NCI-H187 (cell line): ENCODE results near the gene TP53BP2.
"Not testable (repeated sequence)": the region's sequence is repeated elsewhere in the genome, so short reads cannot be mapped to it uniquely, and the experiment has no call there.

Source experiments
- DNase-seq, 2 experiments: peaks; one replicate each; lab custom pipeline; 2025; lab: John Stamatoyannopoulos, UW

TP53BP2 gene

DNA sequence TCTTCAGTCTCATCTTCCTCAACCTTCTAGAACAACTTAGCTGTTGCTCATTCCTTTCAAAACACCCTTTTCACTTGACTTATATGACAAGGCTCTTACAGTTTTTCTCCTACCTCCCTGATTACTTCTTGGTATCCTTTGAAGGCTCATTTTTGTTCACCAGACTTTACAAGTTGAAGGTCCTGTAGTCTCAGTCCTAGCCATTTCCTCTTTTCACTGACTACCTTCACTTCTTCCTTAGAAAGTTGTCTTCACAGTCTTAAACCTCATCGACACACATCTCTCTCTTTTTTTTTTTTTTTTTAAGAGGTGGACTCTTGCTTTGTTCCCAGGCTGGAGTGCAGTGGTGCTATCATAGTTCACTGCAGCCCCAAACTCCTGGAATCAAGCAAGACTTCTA lies 6.6 kb upstream of the TP53BP2 start:
- no peak for DNase-seq

DNA sequence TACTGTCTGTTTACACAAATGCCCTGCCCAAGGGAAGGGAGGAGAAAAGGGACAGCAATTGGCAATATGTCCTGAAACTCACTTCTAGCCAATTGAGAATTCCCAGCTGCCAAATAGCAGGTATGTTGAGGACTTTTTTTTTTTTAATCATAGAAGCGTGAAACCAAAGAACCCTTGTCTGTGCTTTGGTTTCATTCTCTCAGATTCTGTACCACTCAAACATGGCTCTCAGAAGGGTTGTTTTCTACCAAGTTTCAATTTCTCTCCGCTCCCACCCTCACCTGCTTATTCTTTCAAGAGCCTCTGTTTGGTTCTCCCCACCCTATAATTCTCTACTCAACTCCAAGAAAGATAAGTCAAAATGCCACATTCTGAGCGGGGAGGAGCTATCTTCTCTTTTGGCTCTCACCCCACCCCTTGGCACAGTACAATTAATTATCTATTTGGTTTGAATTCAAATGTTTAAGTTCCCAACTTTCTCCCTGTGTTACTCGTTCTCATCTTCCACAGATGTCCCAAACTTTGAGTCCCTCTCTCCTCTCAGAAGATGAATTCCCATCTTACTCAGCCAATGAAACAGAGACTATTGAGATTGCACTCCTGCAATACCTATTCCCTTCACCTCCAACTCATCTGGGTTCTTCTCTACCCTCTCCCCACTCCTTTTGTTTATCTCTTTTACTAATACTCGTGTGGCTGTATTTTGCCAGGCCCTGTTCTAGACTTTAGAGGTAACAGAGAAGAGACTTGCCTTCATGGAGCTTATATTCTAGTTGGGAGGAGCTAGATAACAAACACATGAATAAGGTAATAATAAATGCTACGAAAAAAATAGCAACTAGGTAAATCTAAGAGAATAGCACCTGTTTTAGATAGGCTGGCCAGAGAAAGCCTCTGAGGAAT lies 3.9 kb upstream of the TP53BP2 start:
- DNase-seq: peak in 1 of 2 experiments; percentile 53

DNA sequence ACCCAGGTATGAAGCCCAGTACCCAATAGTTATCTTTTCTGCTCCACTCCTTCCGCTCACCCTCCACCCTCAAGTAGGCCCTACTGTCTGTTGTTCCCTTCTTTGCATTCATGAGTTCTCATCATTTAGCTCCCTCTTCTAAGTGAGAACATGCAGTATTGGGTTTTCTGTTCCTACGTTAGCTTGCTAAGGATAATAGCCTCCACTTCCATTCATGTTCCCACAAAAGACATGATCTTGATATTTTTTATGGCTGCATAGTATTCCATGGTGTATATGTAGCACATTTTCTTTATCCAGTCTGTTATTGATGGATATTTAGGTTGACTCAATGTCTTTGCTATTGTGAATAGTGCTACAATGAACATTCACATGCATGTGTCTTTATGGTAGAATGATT lies 2.8 kb upstream of the TP53BP2 start:
- no peak for DNase-seq

DNA sequence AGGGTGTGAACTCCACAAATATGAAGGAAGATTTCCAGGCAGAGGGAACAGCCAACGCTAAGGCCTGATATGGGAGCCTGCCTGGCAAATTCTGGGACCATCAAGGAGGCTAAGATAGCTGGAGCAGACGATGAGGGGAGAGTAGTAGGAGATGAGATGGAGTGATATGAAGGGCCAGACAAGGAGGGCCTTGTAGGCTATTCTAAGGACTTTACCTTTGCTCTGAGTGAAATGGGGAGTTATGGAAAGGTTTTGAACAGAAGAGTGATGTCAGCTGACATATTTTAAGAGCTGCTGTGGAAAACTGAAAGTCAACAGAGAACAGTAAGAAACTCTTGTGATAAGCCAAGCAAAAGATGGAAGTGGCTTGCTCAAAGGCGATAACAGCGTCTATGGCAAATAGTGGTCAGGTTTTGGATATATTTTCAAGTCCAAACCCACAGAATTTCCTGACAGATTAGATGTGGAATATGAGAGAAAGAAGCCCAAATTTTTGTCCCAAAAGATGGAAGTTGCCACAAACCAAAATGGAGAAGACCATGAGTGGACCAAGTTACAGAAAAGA lies 2.1 kb upstream of the TP53BP2 start:
- no peak for DNase-seq

DNA sequence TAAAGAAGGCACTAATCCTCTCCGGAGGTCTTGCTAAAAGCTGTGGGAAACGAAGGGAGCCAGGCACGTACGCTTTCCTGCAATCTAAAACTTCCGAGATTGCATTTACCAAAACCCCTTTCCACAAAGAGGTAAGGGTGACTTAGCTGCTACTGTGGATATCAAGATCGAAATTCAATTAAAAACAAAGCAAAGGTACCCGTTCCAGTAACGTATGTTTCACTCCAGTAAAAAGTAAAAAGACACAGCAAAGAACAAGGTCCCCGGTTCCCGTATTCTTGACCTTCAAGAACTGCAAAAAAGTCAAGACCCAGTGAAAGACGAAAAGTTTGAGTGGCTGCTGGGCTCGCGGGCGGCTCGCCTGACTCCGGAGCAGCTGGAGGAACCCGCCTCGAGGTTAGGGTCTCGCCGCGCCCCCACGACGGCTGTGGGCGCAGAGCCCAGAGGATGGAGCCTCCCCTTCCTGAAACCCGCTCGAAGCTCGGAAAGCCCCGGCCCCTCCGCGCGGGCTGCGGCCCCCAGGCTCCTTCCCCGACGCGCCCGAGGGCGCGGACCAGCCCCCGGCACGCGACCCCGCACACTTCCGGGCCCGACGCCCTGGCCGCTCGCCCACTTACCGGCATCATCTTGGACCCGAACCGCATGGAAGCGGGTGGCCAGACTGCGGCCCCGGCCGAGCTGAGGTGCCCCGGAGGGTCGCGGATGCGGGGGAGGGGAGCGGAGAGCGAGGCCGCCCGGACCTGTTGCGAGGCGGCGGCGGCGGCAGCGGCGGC lies 524 bp downstream of the TP53BP2 start:
- DNase-seq: no peak

DNA sequence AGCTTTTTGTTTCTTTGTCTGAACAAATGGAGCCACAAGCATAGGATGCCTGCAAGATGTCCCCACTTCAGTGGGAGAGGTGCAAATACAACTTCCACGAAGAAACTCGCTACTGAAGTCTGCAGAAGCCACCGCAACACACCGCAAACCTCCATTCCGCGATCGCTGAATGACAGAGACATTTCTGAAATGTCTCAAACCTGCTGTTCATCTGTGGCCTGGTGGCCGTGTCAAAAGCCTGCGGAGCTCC lies 1.0 kb downstream of the TP53BP2 start:
- DNase-seq: no peak

DNA sequence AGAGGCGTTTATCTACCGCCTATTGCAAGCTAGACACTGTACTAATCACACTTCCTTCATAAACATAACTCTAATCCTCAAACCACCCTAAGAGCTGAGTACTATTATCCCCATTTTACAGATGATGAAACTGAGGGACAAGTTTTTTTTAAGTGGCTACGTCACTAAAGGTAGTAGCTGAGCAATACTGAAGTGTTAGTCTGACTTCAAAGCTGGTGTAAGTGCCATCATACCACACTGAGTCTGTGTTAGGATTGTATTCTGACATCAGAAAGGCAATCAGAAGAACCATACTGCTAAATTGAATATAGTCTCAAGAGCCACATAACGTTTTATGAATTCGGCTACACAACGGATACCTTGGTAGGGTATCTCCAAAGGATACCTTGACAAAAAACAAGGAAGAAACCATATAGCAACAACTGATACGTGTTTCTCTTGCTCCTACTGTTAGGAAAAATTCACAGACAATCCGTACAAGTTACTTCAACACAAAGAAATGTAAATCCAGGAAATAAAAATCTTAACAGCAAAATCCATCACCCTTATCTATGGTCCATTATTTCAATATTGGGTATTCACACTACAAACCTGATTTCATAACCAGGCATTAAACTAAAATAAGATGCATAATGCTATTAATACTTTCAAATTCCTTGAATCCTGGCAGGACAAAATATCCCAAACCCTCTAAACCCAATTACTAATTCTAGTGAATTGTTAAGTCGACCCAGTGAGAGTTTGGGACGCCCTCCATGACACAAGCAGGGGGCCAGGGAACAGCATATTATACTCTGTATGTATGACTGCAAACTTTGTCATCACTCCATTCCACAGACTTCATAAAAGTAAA lies 1.6 kb downstream of the TP53BP2 start:
- no peak for DNase-seq

DNA sequence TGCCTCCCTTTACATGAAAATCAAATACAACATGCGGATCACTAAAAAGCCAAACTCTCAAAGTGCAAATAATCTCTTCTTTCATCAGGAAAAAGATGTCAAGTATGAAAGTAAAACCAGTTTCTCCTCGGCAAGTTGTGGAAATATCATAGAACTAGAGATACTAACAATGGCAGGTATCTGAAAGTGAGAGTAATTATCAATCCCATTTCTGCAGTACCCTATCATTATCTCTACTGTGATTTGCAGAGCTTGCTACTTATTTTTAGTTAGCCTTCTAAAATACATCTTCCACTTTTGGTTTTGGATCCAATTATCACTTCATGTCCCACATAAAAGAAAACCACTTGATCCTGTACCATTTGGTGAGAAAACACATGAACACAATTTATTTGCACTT lies 3.0 kb downstream of the TP53BP2 start:
- DNase-seq: no peak

DNA sequence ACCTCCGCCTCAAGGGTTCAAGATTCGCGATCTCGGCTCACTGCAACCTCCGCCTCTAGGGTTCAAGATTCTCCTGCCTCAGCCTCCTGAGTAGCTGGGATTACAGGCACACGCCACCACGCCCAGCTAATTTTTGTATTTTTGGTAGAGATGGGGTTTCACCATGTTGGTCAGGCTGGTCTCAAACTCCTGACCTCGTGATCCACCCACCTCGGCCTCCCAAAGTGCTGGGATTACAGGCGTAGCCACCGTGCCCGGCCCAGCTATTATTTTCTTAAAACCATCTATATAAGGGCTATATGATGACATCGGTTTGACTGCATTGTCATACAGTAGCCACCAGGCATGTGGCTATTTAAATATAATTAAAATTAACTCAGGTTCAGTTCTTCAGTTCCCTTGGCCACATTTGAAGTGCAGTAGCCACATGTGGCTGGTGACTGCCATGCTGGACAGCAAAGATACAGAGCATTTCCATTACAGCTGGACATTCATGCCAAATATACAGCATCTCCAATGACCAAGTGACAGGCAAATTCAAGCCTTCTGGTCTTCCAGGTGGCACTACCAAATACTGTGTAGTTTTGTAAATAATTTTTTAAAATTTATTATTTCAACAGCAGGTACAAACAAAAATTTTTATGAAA lies 3.6 kb downstream of the TP53BP2 start:
- DNase-seq: not testable (repeated sequence)

DNA sequence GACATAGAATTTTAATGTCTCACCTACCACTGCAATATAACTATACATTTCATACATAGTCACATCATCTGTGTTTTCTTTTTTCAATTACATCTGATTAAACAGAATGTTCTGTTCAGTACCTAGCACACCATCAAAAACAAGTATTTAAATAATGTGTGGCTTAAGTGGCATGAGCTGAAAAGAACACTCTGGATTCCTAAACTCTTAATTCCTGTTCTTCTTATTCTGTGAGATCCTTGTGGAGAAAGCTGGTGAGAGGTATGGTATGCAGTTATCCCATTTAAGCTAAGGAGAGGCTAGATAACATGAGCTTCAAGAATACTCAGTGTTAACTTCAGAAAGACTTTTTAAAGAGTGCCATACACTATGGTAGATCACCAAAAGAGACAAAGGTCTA lies 5.5 kb downstream of the TP53BP2 start:
- DNase-seq: no peak

DNA sequence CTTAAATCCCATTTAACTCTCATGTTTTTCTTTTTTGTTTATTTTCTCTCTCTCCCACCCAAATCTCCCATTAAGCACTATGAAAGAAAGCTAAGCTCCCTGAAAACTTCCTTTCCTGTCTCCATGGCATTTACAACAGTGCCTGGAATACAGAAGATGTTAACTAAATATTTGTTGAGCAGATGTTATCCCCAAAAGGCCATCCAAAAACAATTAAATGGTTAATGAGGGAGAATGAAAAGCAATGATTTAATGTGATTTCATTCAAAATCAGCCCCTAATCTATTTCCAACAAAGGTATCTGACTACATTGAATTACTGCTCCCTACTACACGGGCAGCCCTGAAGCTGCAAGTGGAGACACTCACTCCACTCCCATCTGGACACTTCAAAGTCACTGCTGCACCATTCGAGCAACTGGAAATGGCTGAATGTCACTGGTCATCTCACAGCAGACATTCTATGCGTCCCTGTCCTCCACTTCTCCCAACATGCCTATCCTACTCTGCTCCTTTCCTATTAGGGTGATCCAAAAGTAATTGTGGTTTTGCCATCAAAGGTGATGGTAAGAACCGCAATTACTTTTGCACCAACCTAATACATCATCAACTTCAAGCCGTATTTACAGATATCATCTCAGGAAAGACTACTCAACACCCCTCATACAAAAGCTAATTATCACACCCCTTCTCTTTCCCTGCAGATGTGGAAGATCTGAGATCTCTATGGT lies 7.5 kb downstream of the TP53BP2 start:
- no peak for DNase-seq

DNA sequence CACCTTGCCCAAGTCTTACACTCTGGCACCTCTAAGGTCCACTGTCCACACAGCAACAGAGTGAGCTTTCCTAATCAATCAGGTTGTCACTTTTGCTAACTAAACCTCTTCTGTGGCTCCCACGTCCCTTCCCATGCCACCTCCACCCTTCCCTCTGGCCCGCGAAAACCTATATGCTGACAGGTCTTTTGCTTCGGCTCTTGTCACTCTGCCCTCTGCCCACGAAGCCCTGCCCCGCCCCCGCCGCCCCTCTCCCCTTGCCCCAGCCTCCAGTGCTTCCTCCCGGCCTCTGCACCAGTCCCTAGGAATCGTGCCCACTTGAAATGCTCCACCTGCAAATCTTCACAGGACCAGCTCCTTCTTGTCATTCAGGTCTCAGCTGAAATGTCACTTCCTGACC lies 8.1 kb downstream of the TP53BP2 start:
- no peak for DNase-seq

DNA sequence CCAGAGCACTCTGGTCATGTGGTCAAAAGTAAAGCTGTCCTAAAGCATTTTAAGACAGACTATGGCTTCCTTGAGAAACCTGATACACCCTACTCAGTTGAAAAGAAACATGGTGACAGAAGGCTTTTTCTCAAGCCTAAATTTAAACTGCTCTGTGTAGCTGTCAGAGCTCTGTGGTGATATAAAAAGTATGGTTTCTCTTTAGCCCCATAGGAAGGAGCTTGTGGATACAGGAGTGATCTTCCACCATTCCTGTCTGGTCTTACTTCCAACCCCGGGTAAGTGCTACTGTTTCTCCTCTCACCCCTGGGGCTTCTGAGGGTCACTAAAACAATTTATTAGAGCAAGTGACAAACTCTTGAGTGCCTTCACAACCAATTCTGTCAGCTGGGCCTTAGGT lies 8.5 kb downstream of the TP53BP2 start:
- no peak for DNase-seq

DNA sequence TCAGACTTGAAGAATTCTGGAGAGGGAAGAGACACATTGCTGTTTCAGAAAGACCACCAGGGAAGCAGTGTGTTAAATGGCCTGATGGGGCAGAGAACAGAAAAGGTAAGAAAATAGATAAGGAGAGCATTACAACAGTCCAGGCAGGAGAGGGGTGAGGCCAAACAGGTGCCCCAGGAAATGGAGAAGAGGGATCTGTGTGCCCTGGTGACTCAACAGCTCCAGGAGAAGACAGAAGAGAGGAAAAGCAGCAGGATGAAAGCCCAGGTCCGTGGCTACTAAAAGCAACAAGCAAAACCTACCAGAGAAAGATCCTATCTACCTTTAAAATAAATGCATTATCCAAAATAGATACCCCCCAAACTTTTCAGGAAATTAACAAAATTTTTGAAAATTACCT lies 9.2 kb downstream of the TP53BP2 start:
- DNase-seq: no peak

DNA sequence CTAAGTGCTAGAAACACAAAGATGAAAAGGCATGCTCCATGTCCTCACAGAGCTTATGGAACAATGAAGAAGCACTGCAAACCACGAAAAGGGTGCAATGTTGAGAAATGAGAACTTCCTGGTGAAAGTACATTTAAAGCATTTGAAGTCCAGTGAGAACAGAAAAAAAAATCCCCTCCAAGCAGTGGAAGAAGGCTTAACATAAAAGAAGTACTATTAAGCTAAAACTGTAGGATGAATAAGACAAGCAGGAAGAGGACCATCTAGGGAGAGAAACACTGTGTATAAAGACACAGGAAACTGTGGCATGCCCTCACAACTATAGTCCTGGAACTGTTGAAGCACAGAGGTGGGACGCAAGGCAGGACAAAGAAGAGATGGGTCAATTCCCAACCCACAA lies 10.0 kb downstream of the TP53BP2 start:
- no peak for DNase-seq

DNA sequence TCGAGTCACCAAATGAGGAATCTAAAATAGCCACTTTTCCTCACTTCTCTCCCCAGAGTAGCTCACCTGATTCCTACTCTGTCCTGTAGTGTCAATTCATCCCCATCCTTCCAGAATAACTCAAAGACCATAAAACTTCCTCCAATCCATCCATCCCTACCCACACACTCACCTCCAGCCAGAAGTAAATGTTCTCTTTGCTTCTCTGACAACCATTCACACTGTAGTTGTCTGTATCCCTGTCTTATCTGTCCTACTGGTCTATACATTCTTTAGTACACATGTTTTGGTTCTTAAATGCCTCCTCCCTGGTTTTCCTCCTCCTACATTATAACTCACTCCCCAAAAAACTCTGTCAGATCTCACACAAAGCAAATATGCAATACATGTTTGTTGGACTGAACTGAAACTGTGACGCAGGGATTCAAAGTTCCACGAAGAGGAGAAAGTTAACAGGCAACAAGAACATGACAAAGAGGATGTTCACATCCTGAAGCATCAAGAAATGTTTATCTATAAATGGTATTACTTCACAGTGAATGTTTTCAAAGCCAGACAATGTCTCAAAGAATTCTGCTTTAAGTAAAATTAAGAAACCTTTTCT lies 11.0 kb downstream of the TP53BP2 start:
- no peak for DNase-seq

DNA sequence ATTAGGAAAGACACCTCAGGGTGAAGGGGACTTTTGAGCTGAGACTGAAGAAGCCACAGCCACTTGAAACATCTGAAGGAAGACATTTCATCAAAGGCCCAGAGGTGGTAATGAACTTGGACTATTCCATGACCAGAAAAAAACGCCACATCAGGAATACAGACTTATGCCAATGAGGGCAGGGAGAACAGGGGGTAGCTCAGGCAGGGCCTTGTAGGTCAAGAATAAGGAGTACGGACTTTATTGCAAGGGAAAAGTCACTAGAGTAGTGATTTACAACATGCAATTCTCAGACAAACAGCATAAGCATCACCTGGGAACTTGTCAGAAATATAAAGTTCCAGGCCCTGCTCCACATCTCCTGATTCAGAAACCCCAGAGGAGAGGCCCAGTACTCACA lies 11.8 kb downstream of the TP53BP2 start:
- no peak for DNase-seq

DNA sequence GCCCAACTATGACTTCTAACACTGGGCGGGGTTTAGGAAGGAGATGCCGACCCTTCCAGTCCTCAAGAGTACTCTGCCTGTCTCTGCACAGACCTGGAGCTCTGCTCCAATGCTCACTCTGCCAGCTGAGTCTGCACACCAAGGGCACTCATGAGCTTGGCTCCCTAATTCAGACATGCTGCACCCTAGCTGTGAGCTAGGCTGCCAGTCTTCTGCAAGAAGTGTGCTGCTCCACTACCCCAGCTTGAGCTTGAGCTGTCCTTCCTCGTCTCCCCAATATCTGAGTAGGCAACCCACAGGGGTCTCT lies 13.2 kb downstream of the TP53BP2 start:
- no peak for DNase-seq

DNA sequence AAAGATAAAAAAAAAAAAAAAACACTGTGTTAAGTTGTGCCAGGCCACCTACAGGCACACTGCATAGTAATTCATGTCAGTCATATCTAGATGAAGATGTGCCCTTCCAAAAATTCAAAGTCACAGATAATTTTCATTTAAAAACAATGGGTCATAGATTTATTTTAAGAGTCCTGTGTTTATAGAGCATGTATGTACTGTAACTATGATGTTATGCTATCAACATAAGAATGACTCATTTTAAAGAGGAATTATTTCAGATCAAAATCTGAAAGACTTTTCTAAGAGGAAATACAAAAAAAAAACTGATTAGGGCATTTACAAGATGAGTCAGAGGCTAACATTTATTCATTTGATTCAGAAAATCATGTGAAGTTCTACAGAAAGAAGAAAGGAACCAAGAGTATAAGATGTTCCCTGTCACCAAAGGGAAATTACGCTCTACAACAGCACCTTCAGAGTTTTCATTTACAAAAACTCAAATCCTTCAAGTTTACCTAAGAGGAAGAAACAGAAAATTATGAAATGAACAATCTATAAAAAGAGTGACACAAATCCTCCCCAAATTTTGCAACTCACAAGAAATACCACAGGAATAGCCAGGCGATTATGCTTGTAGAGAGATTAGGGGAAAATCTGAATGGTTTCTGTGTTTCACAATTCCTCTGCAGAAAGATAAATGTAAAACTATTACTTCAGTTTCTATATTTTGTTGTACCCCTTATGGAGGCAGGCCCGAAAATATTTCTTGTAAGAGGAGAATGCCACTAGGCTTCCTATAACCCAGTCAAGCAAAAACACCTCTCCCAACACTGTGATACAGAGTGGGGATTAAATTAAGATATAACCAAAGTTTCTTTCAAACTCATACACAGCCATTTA lies 13.8 kb downstream of the TP53BP2 start:
- DNase-seq: no peak

DNA sequence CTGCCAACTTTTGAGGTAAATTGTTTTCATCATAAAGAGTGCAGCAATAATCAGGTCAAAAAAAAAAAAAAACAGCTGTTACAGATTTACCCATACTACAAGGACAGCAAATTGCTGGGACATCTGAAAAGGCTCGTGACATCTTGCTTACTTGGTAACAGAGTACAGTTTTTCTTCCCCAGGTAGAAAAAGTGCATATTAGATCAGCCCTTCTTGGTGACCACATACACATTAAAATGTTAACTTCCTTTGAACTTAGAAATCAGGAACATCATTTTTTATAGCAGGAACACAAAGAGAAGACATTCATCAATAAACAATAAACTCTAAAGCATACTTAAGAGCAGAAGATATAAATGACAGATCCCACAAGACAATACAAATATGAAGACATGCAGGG lies 16.1 kb downstream of the TP53BP2 start:
- DNase-seq: no peak
